Endothelial cell of umbilical vein (primary cell): ENCODE results near the gene TRDMT1. TPM values are rescaled to one million over a fixed set of nuclear protein-coding genes. Genes with fewer than 3 reads are reported as not detected.

Experiments used
- BruUV-seq: library from RNA; stranded (reverse); fragments of 400-500 nt; replicated peaks from 2 replicates; lab custom pipeline; 2021; lab: Mats Ljungman, UMichigan
- CTCF ChIA-PET: fragments of 300-600, 350-600 bp; sonication (Branson Sonifier 250); formaldehyde crosslinking; loops from one replicate; lab custom pipeline; 2021; ENCODE audit warnings: antibody characterized with exemption, inconsistent platforms; lab: Charles Lee
- POLR2A ChIA-PET: fragments of 300-600, 350-600 bp; sonication (Branson Sonifier 250); formaldehyde crosslinking; loops from one replicate; lab custom pipeline; 2021; ENCODE audit warnings: antibody characterized with exemption, inconsistent platforms; lab: Charles Lee
- DNase-seq: peaks from one replicate; pipeline ENCODE4 v3.0.0-alpha.2; 2011; ENCODE audit warnings: low read depth, low spot score
- FAIRE-seq: peaks from 2 replicates; lab custom pipeline; 2011; peaks lifted over from hg19 to GRCh38; lab: Jason Lieb, UNC
- H2AFZ ChIP-seq: 2 replicates; pipeline ENCODE4 v1.6.0; 2012; ENCODE audit warnings: low read depth, low read length, control low read depth, inconsistent platforms
- H3K27ac ChIP-seq: 2 replicates; pipeline ENCODE4 v1.5.1; 2011; ENCODE audit warnings: low read depth, mild to moderate bottlenecking, control low read depth, low read length, moderate library complexity; ENCODE audit not compliant: insufficient read depth
- H3K27me3 ChIP-seq, 2 experiments: 2 replicates each; pipeline versions ENCODE4 v1.6.0 to v1.6.1; 2011; ENCODE audit warnings: low read length in 2 of 2, mixed read lengths in 1 of 2; ENCODE audit not compliant: control insufficient read depth in 2 of 2, insufficient read depth in 2 of 2
- H3K36me3 ChIP-seq, 2 experiments: 2 replicates in 1 of 2; 3 replicates in 1 of 2; pipeline ENCODE4 v1.5.1; 2011; ENCODE audit warnings: low read length in 2 of 2, mild to moderate bottlenecking in 1 of 2, moderate library complexity in 1 of 2; ENCODE audit not compliant: control insufficient read depth in 2 of 2, insufficient read depth in 2 of 2; ENCODE audit errors: extremely low read depth in 1 of 2
- H3K4me1 ChIP-seq: 3 replicates; pipeline ENCODE4 v1.5.1; 2011; ENCODE audit warnings: mild to moderate bottlenecking, low read length; ENCODE audit not compliant: control insufficient read depth, insufficient read depth; ENCODE audit errors: extremely low read depth
- H3K4me2 ChIP-seq: 2 replicates; pipeline ENCODE4 v1.6.1; 2011; ENCODE audit warnings: low read length, control low read depth, mixed read lengths; ENCODE audit not compliant: insufficient read depth
- H3K4me3 ChIP-seq, 3 experiments: fragments of 200-600 bp in 1 of 3; sonication (generic), shearing (Covaris generic) in 1 of 3; replicated peaks in 1 of 3; 2 replicates each; pipeline ENCODE4 v1.5.1; 2011 to 2016; ENCODE audit warnings: control low read depth in 3 of 3, low read length in 3 of 3, mild to moderate bottlenecking in 2 of 3, inconsistent platforms in 1 of 3, low read depth in 1 of 3, moderate library complexity in 1 of 3; ENCODE audit not compliant: insufficient read depth in 1 of 3
- H3K79me2 ChIP-seq: 2 replicates; pipeline ENCODE4 v1.6.0; 2012; ENCODE audit warnings: low read length, inconsistent platforms; ENCODE audit not compliant: control insufficient read depth, insufficient read depth
- H3K9ac ChIP-seq: replicated peaks from 2 replicates; pipeline ENCODE3; 2011; ENCODE audit warnings: low read length, control low read depth; ENCODE audit not compliant: insufficient read depth; ENCODE audit errors: extremely low read depth
- H3K9me1 ChIP-seq: replicated peaks from 3 replicates; pipeline ENCODE4 v1.6.0; 2011; ENCODE audit warnings: mild to moderate bottlenecking, low read length; ENCODE audit not compliant: control insufficient read depth, insufficient read depth; ENCODE audit errors: extremely low read depth
- H3K9me3 ChIP-seq: replicated peaks from 2 replicates; pipeline ENCODE4 v1.5.1; 2012; ENCODE audit warnings: low read length, inconsistent platforms; ENCODE audit not compliant: control insufficient read depth, insufficient read depth
- H4K20me1 ChIP-seq: replicated peaks from 2 replicates; pipeline ENCODE3; 2011; ENCODE audit warnings: mild to moderate bottlenecking, low read length; ENCODE audit not compliant: control insufficient read depth, insufficient read depth; ENCODE audit errors: extremely low read depth
- CTCF ChIP-seq, 2 donors: IDR thresholded peaks; 1 replicate in 1 of 2; 2 replicates in 1 of 2; pipeline ENCODE4 v1.5.1; 2011; ENCODE audit warnings: low read length in 2 of 2, mild to moderate bottlenecking in 2 of 2, moderate library complexity in 2 of 2, control low read depth in 1 of 2, inconsistent platforms in 1 of 2, low read depth in 1 of 2; ENCODE audit not compliant: insufficient read depth in 1 of 2; ENCODE audit errors: extremely low read depth in 1 of 2
- EZH2 ChIP-seq: IDR thresholded peaks from 2 replicates; pipeline ENCODE4 v1.6.1; 2012; ENCODE audit warnings: borderline replicate concordance, low read depth, mild to moderate bottlenecking, moderate library complexity, low read length, inconsistent platforms; ENCODE audit not compliant: severe bottlenecking
- FOS ChIP-seq: IDR thresholded peaks from 2 replicates; pipeline ENCODE4 v1.6.1; 2011; ENCODE audit warnings: mild to moderate bottlenecking, low read length, moderate library complexity, borderline replicate concordance; ENCODE audit not compliant: insufficient read depth
- GATA2 ChIP-seq: IDR thresholded peaks from 2 replicates; pipeline ENCODE4 v1.7.0; 2011; ENCODE audit warnings: low read depth, mild to moderate bottlenecking, moderate library complexity, mixed read lengths, low read length; ENCODE audit not compliant: insufficient read length, insufficient read depth
- JUN ChIP-seq: IDR thresholded peaks from 2 replicates; pipeline ENCODE4 v1.6.1; 2011; ENCODE audit warnings: borderline replicate concordance, low read depth; ENCODE audit not compliant: insufficient read length, insufficient read depth
- MAX ChIP-seq: IDR thresholded peaks from 2 replicates; pipeline ENCODE4 v1.6.1; 2011; ENCODE audit not compliant: insufficient read depth, insufficient read length
- MYC ChIP-seq: IDR thresholded peaks from one replicate; pipeline ENCODE4 v1.6.1; 2011; ENCODE audit warnings: mild to moderate bottlenecking, low read depth, low read length
- POLR2A ChIP-seq: IDR thresholded peaks from 2 replicates; pipeline ENCODE4 v1.6.1; 2012; ENCODE audit warnings: low read depth, mild to moderate bottlenecking, control low read depth, low read length
- POLR2AphosphoS5 ChIP-seq: IDR thresholded peaks from 2 replicates; pipeline ENCODE4 v1.6.1; 2012; ENCODE audit warnings: low read depth, mild to moderate bottlenecking, control low read depth, low read length, moderate library complexity; ENCODE audit not compliant: insufficient read depth
- dilution Hi-C: fragments of 300-500 bp; cut with MboI; formaldehyde crosslinking; loops from one replicate; pipeline ENCODE4 v1.15.0; 2019; ENCODE audit warnings: low sequenced_read_pairs; ENCODE audit not compliant: extremely low pct_ligation_motif_present
- intact Hi-C: fragments of 100-400 bp; cut with micrococcal nuclease; formaldehyde crosslinking; loops from one replicate; pipeline ENCODE4 v1.10.0; 2022
- polyA plus RNA-seq, 4 experiments: library from polyadenylated mRNA; depleted of rRNA in 3 of 4; stranded (reverse) in 3 of 4; unstranded in 1 of 4; fragments of >200 nt; gene quantifications; 2 replicates each; pipeline versions ENCODE4 v1.2.1 to v1.2.3, GENCODE V29; 2011 to 2012; ENCODE audit warnings: missing spikeins in 1 of 4
- total RNA-seq: library from RNA; stranded (reverse); gene quantifications from 2 replicates; pipeline ENCODE4 v1.2.3, GENCODE V29; 2021

TRDMT1 gene
- total and polyA plus RNA-seq, 2 donors (not counting 3 experiments of a cell fraction or from before 2014, with no cell fraction given), result 10.0 to 12.3 TPM

GRCh38 chr10:17225808-17226207 lies 24.3 kb upstream of the TRDMT1 start:
- Histone ChIP-seq H3K4me1 (peaks cover 11% of the 10 kb centered on the region), H3K4me3 (no peak overlapping the region), H3K9ac (no peak overlapping the region), H3K79me2 (peaks cover 19% of the 10 kb centered on the region), H3K27ac (no peak overlapping the region), H3K27me3 (no peaks in the 10 kb centered on the region), H4K20me1 (peaks cover 1% of the 10 kb centered on the region), H3K9me3 (no peaks in the 10 kb centered on the region), H3K36me3 (peaks cover 0 to 6% of the 10 kb centered on the region in 2 experiments), H3K9me1 (no peaks in the 10 kb centered on the region), H2AFZ (no peak overlapping the region), H3K4me2 (no peak overlapping the region)
- FAIRE-seq, result no peak
- intact Hi-C loops, result no loop called here
- dilution Hi-C loops, result no loop called here
- TF ChIP-seq MYC (no peak), MAX (no peak), POLR2AphosphoS5 (no peak), GATA2 (no peak), CTCF (IDR thresholded peaks at IDR 0.05; ENCODE audit: extremely low read depth in 1 of 2, insufficient read depth in 1 of 2, low read depth in 1 of 2, low read length in 2 of 2) (no peak), JUN (no peak), EZH2 (no peak), FOS (no peak), POLR2A (no peak)
- ChIA-PET POLR2A (interaction anchor here (1.5 kb wide), 1 partner anchor 10 kb away, joined by 3 read pairs; no protein-coding TSS in a partner anchor), CTCF (interaction anchor here (0.7 to 1.0 kb wide), 2 partner anchors 24 to 115 kb away, joined by 3 read pairs; partner anchors contain the start of gene TRDMT1)
- no peak for DNase-seq
- no TSS peak for BruUV-seq
